ENCODE measurements around the gene WNK1. TPM values are rescaled to one million over a fixed set of nuclear protein-coding genes. Genes with fewer than 3 reads are reported as not detected.
"Not testable (repeated sequence)": the region's sequence is repeated elsewhere in the genome, so short reads cannot be mapped to it uniquely, and the experiment has no call there.

WNK1 gene
- total RNA-seq, 4 donors from 2014 or later: 79.2 to 169 (median 92.1) TPM

GRCh38 chr12:768434-768833 lies 16.1 kb downstream of the WNK1 start:
- intact Hi-C loops (cut with DNase I; ENCODE audit: low total_unique reads) (no loop called here), in situ Hi-C loops (cut with MboI; ENCODE audit: low pct_ligation_motif_present in 1 of 4, low pct_unique_long_range_greater_than_20kb in 1 of 4, low sequenced_read_pairs in 3 of 4) (loop anchor here in 1 of 4 donors (10.0 kb wide), 1 partner anchor 46 kb away; no protein-coding TSS in a partner anchor)
- Histone ChIP-seq H3K4me3 (no peak overlapping the region), H3K27ac (no peak overlapping the region), H3K9me3 (no peaks in the 10 kb centered on the region), H3K36me3 (no peaks in the 10 kb centered on the region), H3K27me3 (no peaks in the 10 kb centered on the region), H3K4me1 (peaks cover 0 to 33% (median 18%) of the 10 kb centered on the region in 4 donors)
- TF ChIP-seq CTCF (IDR thresholded peaks at IDR 0.05) (no peak), POLR2AphosphoS5 (IDR thresholded peaks at IDR 0.05) (no peak), POLR2A (IDR thresholded peaks at IDR 0.05) (no peak), EP300 (IDR thresholded peaks at IDR 0.05; ENCODE audit: low read depth) (no peak)
- no peak for DNase-seq
- 100% methylated on average over 1 of the region's 1 CpG for WGBS, 2 donors (ENCODE audit: low coverage in 1 of 2)

- H3K4me3 ChIP-seq: no peak overlapping the region
- H3K27me3 ChIP-seq: no peaks in the 10 kb centered on the region
- no peaks in the 10 kb centered on the region for H3K9me3 ChIP-seq
- no peak for TF ChIP-seq POLR2A (IDR thresholded peaks at IDR 0.05)
- in situ Hi-C loops (cut with MboI; ENCODE audit: low pct_ligation_motif_present in 1 of 4, low pct_unique_long_range_greater_than_20kb in 1 of 4, low sequenced_read_pairs in 3 of 4) (no loop called here), intact Hi-C loops (cut with DNase I; ENCODE audit: low total_unique reads) (no loop called here)
- WGBS, 2 donors (ENCODE audit: low coverage in 1 of 2): 69% methylated on average over 2 of the region's 2 CpGs
- no peak for DNase-seq
- H3K27ac ChIP-seq: no peak overlapping the region
- peaks cover 0 to 47% (median 35%) of the 10 kb centered on the region in 4 donors for H3K4me1 ChIP-seq
- no peaks in the 10 kb centered on the region for H3K36me3 ChIP-seq
These were observed 18.1 kb downstream of the WNK1 start for GRCh38 chr12:770479-770878.

GRCh38 chr12:772056-772697 lies 19.8 kb downstream of the WNK1 start:
- intact Hi-C loops (cut with DNase I; ENCODE audit: low total_unique reads): no loop called here
- peaks cover 0 to 57% (median 43%) of the 10 kb centered on the region in 4 donors for H3K4me1 ChIP-seq
- peak overlapping the region in 3 of 4 donors; percentile 8 to 38 (median 23) for H3K27ac ChIP-seq
- H3K36me3 ChIP-seq: no peaks in the 10 kb centered on the region
- H3K9me3 ChIP-seq: no peaks in the 10 kb centered on the region
- no peaks in the 10 kb centered on the region for H3K27me3 ChIP-seq
- DNase-seq: no peak
- in situ Hi-C loops (cut with MboI; ENCODE audit: low pct_ligation_motif_present in 1 of 4, low pct_unique_long_range_greater_than_20kb in 1 of 4, low sequenced_read_pairs in 3 of 4): no loop called here
- TF ChIP-seq POLR2A (IDR thresholded peaks at IDR 0.05) (no peak), POLR2AphosphoS5 (IDR thresholded peaks at IDR 0.05) (no peak), EP300 (IDR thresholded peaks at IDR 0.05; ENCODE audit: low read depth) (no peak), CTCF (IDR thresholded peaks at IDR 0.05) (no peak)
- no peak overlapping the region for H3K4me3 ChIP-seq
- 45 to 63% methylated on average over 5 of the region's 5 CpGs for WGBS, 2 donors (ENCODE audit: low coverage in 1 of 2)

GRCh38 chr12:774051-774614 lies 21.8 kb downstream of the WNK1 start:
- H3K4me3 ChIP-seq: no peak overlapping the region
- DNase-seq: no peak
- peak overlapping the region in 3 of 4 donors; percentile 14 to 45 (median 23) for H3K27ac ChIP-seq
- H3K36me3 ChIP-seq: no peaks in the 10 kb centered on the region
- TF ChIP-seq POLR2AphosphoS5 (IDR thresholded peaks at IDR 0.05): no peak
- TF ChIP-seq CTCF (IDR thresholded peaks at IDR 0.05): no peak
- no peak for TF ChIP-seq POLR2A (IDR thresholded peaks at IDR 0.05)
- no peak for TF ChIP-seq EP300 (IDR thresholded peaks at IDR 0.05; ENCODE audit: low read depth)
- H3K27me3 ChIP-seq: no peaks in the 10 kb centered on the region
- peaks cover 0 to 76% (median 48%) of the 10 kb centered on the region in 4 donors for H3K4me1 ChIP-seq
- 62 to 66% methylated on average over 3 of the region's 3 CpGs for WGBS, 2 donors (ENCODE audit: low coverage in 1 of 2)
- in situ Hi-C loops (cut with MboI; ENCODE audit: low pct_ligation_motif_present in 1 of 4, low pct_unique_long_range_greater_than_20kb in 1 of 4, low sequenced_read_pairs in 3 of 4): no loop called here
- intact Hi-C loops (cut with DNase I; ENCODE audit: low total_unique reads): no loop called here
- H3K9me3 ChIP-seq: no peaks in the 10 kb centered on the region

- WGBS, 2 donors (ENCODE audit: low coverage in 1 of 2): 60 to 83% methylated on average over 1 to 15 of the region's 15 CpGs
- H3K36me3 ChIP-seq; DNase-seq; H3K9me3 ChIP-seq; H3K4me3 ChIP-seq; in situ Hi-C loops (cut with MboI; ENCODE audit: low pct_ligation_motif_present in 1 of 4, low pct_unique_long_range_greater_than_20kb in 1 of 4, low sequenced_read_pairs in 3 of 4); H3K27me3 ChIP-seq; H3K27ac ChIP-seq; intact Hi-C loops (cut with DNase I; ENCODE audit: low total_unique reads): not testable (repeated sequence)
- peaks cover 5 to 81% (median 52%) of the 10 kb centered on the region in 4 donors for H3K4me1 ChIP-seq
These were observed 23.8 kb downstream of the WNK1 start for GRCh38 chr12:775973-776771.

GRCh38 chr12:776772-777373 lies 24.5 kb downstream of the WNK1 start:
- H3K27ac ChIP-seq; intact Hi-C loops (cut with DNase I; ENCODE audit: low total_unique reads); in situ Hi-C loops (cut with MboI; ENCODE audit: low pct_ligation_motif_present in 1 of 4, low pct_unique_long_range_greater_than_20kb in 1 of 4, low sequenced_read_pairs in 3 of 4); H3K9me3 ChIP-seq; H3K27me3 ChIP-seq; H3K4me3 ChIP-seq; DNase-seq; H3K36me3 ChIP-seq: not testable (repeated sequence)
- 93 to 100% methylated on average over 1 to 5 of the region's 5 CpGs for WGBS, 2 donors (ENCODE audit: low coverage in 1 of 2)
- H3K4me1 ChIP-seq: peaks cover 5 to 80% (median 50%) of the 10 kb centered on the region in 4 donors

All from transverse colon (tissue), 4 donors.